AG08395 (cell line): ENCODE data around the gene ISM1.
"Not testable (repeated sequence)": the region's sequence is repeated elsewhere in the genome, so short reads cannot be mapped to it uniquely, and the experiment has no call there.

Experiments used
- DNase-seq: peaks from one replicate; pipeline ENCODE4 v3.0.0; 2012; ENCODE audit warnings: mixed read lengths, low spot score

The ISM1 gene

DNA sequence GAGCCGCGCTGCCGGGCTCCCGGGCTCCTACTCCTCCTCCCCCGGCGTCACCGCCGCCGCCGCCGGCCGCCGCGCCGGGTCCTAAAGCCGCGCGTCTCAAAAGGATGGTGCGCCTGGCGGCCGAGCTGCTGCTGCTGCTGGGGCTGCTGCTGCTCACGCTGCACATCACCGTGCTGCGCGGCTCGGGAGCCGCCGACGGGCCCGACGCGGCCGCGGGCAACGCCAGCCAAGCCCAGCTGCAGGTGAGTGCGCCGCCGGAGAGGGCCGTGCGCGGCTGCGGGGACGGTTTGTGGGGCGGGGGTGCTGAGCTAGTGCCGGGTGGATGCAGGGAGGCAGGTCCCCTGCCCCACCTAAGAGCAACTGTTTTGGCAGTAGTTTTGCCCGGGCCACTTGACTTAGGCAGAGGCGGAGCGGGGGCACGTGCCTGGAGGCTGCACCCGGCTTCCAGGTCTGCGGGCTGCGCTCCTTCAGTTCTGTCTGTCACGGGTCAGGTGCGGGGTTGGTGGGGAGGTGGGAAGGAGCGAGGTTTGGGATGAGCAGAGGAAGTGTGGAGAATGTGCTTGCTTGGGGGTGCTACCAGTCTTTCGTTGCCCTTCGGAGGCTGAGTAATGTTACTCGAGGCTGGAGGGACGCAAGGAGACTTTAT, 722 bp downstream of the ISM1 start:
- peak; percentile 71 for DNase-seq

DNA sequence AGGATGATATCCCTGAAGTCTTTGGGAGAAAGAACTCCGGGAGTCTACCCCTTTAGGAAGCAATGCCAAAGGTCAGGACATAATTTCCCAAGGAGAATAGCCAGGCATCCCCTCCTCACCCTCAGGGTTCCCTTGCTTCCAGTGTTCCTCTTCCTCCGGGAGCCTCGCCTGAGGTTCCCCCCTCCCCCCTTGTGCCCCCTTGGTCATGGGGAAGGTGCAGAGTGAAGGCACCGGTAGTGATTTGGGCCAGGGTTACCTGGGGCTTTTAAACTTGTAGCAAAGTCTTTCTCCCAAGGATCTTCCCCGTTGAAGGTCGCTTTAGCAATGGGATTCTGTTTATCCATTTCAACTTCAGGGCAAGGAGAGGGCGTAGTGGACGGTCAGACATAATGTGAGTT, 1.2 kb downstream of the ISM1 start:
- no peak for DNase-seq

DNA sequence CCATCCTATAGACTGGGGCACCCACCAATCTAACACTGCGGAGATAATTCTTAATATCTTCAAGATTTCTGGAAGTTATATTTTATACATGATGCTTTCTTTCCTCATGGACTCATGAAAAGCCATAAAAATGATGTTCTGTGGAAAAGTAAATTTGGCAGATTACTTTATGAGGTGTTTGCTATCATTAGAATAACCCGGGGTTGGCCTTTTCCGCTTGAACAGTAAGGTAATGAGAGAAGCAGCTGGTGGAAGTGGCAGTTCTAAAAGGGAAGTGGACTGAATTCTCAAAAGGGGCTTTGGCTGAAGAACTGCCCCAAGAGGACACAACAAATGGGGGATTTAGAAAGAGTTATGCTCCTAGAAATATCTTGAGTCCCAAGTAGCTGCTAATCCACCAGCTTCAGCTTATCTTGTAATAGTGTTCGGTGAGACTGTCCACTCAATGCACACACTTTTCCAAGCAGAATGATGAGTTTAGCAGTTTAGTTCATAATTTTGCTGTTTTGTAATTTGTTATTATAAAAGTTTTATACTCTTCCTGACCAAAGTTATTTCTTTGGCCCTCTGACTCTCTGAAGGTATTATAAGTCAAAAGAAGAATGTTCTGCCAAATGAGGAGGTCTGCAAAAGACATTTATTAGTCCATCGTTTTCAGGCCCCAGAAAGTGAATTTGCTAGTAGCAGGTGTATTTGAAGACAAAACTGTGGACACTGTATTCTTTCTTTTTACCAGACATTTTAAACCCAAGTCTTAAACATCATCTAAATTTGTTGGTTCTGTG, 2.9 kb downstream of the ISM1 start:
- no peak for DNase-seq

GRCh38 chr20:13226367-13226766, 5.3 kb downstream of the ISM1 start:
- no peak for DNase-seq

DNA sequence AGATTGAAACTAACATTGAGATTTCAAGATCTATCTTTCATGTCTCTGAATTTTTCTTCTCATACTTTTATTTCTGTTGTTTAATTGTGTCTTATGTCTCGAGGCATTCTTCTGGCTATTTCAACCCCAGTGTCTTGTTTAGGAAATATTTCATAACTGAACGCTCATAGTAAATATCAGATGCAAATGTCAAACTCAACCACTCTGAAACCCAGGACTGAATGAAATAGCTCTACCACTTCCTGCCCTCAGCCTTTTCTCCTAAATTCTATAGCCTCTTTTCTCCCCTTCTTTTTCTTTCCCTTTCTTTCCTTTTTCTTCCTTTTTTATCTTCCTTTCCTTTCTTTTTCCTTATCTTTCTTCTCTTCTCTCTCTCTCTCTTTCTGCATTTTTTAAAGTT, 7.7 kb downstream of the ISM1 start:
- DNase-seq, result no peak

GRCh38 chr20:13229538-13229937, 8.5 kb downstream of the ISM1 start:
- DNase-seq, result no peak

DNA sequence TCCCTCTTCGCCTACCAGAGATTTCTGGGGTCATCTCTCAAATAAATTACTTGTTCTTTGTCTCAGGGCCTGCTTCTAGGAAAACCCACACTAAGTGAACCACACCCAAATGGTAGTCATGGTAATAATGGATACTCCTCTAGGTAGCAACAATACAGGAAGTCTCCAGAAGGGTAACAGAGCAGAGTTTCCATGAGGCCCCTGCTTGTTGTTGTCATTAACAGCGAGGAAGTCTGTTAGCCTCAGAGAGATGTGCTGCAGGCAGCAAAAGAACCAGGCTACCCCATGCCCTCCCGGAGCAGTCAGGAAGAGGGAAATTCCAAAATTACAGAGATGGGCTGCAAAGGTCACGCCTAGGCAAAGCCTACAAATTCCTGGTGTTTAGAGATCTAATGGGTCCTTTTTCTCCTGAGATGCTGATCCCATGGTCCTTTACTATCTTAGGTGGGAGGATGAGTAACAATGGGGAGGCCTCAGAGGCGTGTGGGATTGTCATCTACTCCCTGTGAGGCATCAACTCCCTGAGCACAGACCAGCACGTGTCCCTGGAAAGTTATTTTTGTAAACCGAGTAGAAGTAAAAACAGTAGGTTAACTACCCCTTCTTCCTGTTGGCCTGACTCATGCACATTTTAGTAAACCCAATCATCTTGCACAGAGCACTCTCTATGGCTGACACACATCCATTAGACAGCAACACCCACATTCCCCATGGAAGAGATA, 10.1 kb downstream of the ISM1 start:
- DNase-seq, result peak; percentile 55

DNA sequence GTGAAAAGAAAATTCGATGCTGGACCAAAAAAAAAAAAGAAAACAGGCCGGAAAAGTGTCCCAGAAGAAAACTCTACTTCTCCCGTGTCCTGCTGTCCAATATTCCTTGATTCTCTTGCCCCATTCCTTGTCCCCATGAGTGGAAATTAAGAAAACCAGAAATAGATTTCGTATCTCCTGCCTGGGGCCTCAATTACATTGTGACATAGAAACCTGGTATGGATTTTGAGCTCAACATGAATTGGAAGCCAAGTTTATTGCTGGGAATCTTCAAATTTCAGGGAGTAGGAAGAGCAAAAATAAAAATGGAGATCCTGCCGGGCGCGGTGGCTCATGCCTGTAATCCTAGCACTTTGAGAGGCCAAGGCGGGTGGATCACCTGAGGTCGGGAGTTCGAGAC, 11.9 kb downstream of the ISM1 start:
- DNase-seq, result no peak

- no peak for DNase-seq
Measured at GRCh38 chr20:13234961-13235360, 13.9 kb downstream of the ISM1 start.

- DNase-seq, result not testable (repeated sequence)
Measured at GRCh38 chr20:13236360-13236759, 15.3 kb downstream of the ISM1 start.

DNA sequence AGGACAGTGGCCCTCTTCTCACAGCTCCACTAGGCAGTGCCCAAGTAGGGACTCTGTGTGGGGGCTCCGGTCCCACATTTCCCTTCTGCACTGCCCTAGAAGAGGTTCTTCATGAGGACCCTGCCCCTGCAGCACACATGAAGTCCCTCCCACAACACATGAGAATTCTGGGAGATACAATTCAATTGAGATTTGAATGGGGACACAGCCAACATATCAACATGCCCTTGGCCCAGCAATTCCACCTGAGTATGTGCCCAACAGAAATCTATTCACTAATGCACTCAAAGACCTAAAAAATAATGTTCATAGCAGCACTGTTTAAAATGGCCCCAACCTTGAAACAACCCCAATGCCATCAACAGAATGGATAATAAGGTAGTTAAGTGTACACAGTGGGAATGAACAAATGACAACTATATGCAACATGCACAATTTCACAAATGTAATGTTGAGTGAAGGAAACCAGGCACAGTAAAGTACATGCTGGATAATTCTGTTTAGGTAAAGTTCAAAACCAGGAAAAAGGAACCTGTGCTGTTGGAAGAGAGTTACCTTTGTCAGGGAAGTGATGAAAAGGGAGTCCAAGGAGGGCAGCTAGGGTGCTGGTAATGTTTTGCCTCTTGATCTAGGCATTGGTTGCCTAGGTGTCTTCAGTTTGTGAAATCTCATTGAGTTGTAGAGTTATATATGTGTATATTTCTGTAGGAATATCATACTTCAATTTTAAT, 16.1 kb downstream of the ISM1 start:
- DNase-seq, result no peak

GRCh38 chr20:13238001-13238653, 17.1 kb downstream of the ISM1 start:
- peak; percentile 48 for DNase-seq

GRCh38 chr20:13243826-13244376, 22.8 kb downstream of the ISM1 start:
- peak; percentile 47 for DNase-seq

DNA sequence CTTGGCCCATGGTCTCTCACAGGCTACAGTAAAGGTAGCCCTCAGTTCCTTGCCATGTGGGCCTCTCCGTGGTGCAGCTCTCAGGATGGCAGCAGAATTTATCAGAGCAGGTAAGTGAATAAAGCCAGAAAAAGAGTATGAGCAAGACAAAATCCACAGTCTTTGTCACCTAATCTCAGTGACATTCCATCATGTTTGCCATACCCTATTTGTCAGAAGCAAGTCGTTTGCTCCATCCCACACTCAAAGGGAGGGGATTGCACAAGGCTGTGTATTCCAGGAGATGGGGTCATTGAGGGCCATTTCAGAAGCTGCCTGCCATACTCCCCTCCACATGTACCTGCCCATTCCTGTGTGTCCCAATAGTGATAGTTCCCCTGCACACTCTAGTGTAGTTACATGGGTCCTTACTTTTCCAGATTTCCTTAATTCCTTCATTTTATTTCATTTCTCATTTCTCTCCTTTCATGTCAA, 24.2 kb downstream of the ISM1 start:
- DNase-seq, result no peak

- DNase-seq, result no peak
Measured at GRCh38 chr20:13249118-13249797, 28.2 kb downstream of the ISM1 start.

DNA sequence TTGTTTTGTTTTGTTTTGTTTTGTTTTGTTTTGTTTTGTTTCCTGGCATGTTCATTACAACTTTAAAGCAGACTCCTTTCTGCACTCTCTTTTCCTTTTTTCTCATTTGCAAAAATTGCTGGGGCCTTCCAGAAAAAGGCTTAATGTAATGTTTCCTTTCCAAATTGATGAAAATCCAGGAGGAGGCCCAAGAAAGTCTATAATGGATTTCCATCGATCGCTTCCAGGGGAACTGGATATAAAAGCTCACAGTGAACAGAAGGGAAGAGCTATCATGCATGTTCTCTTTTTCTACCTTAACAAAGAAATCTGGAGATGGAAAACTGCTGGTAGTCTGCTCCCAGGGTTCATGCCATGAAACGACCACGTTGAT, 28.7 kb downstream of the ISM1 start:
- no peak for DNase-seq

GRCh38 chr20:13250251-13250650, 29.2 kb downstream of the ISM1 start:
- DNase-seq, result no peak

DNA sequence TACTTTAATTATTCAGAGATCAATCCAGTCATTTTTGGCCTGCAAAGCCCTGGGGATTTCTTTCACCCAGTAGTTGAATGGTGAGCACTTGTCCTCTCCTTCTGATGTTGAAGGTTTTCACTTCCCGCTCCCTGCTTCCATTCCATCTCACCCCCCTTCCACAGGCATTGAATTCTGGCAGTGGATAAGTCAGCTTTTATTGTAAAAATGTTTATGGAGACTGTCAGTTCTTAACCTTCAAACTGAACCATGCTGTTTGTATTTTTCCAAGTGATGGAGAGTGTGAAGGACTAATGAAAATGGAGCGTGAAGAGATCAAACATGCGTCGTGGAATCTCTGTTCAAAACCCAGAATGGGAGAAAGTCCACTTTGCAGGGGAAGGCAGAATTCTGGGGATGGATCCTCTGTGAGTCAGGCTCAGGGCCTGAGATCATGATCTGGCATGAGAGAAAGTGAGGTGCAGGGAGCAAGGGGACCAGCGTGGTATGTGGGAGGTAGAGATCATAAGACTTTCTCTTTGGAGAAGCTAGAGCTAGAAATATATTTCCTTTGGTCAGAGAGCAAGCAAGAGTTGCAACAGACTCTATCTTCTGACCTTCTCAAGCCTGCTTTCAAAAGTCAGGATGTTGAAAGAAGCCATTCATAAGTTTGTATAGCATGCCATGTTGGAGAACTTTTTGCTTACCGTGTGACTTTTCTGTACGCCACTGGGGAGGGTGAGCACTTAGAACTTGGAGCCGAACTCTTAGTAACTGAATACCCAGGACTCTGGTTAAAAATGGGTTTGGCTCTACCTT, 30.2 kb downstream of the ISM1 start:
- no peak for DNase-seq

DNA sequence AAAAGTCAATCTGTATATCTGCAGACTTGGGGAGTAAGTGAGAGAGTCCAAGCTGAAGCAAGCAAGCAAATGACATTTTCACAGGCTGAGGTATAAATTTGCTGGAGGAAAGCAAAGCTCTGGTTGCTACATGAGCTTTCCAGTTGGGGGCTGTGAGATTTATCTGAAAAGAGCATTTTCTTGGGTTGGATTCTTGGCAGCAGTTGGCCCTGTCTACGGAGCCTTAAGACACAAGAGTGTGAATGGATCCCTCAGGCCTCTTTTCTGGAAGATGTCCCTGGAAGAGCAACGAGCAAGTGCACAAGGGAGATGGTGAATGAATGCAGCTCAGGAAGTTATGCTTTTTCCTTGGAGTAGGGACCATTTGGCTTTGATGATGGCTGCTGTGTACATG, 30.8 kb downstream of the ISM1 start:
- no peak for DNase-seq

GRCh38 chr20:13255356-13255755, 34.3 kb downstream of the ISM1 start:
- DNase-seq, result no peak
